G401.6 (cell line): ENCODE measurements around the gene CELSR3.

ENCODE experiments used
- FAIRE-seq: peaks from 2 replicates; lab custom pipeline; 2012; peaks lifted over from hg19 to GRCh38; lab: Jason Lieb, UNC

CELSR3 gene

DNA sequence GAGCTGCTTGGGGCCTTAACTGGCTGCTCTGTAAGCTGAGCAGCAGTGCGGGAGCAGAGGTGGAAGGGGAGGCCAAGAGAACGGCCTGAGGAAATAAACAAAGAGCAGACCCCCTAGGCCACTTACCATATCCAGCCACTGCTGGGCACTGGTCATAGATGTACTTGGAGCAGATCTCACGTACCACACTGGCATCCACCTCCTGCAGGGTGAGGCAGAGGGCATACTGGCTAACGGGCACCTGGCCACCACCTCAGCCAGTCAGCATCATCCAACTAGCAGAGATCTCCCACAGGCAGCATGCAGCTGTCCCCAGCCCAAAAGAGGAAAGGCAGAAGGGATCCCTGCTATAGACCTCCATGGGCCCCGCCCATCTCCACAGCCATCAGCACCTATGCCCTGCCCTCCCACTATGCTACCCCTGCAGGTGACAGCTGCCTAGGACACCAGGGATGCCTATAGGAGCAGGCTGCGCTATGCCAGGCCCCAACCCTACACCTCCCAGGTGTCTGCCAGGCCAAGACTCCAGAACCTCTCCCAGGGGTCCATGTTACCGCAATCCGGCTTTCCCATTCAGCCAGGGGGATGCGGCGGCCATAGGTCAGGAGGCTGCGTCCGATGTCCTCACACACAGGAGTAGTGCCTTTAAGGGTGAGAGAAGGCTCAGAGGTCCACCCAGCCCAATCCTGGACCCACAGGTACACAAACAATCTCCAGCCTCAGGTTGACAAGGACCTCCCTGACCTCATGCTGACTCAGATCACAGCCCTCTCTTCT lies 63.0 kb downstream of the CELSR3 start:
- FAIRE-seq, result no peak

DNA sequence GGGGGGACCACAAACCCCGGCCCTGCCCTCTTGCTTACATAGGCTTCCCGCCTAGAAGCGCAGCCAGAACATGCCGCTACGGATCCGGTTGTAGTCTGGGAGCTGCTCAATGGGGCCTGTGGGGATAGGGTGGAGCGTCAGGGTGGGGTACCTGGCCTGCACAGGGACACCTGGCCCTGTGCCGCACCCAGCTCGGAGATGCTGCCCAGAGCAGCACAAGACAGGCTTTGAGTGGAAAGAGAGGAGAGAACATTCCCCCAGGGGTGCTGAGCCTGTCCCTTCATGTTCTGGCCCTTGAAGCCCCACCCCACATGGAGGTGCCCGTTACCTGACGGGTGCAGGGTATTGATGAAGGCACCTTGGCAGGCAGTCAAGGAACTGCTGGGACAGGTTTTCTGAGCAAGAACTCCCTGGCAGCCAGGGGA lies 63.6 kb downstream of the CELSR3 start:
- no peak for FAIRE-seq

DNA sequence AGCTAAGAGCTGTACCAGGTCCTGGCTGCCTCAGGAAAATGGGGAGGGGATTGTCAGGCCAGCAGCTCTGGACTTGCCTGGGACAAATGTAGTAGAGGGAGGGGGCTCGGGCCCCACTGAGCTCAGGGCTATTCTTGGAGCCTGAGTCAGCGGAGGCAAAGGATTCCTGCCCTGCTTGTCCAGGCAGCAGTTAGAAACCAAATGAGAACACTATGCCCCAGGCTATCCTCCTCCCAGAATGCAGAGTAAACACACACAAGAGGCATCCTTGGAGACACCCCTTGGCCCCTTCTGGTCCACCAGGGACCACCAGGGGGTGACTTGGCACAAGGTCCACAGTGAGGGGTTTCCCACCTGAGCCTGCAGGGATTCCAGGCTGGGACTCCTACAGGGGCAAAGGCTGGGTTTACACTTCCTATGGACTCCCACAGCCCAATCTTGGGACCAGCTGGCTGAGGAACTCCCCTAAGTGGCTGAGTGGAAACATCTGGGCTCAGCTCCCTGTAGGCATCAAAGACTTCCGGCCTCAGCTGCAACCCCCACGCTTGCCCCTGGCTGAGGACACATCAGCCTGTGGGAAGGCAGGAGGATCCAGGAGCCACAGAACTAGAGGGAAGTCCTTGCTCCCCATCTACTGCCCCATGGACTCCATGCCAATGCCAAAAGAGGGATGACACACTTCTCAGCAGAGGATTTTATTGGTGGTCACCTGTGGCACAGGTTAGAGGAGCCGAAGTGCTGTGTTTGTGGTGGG lies 64.2 kb downstream of the CELSR3 start:
- no peak for FAIRE-seq

DNA sequence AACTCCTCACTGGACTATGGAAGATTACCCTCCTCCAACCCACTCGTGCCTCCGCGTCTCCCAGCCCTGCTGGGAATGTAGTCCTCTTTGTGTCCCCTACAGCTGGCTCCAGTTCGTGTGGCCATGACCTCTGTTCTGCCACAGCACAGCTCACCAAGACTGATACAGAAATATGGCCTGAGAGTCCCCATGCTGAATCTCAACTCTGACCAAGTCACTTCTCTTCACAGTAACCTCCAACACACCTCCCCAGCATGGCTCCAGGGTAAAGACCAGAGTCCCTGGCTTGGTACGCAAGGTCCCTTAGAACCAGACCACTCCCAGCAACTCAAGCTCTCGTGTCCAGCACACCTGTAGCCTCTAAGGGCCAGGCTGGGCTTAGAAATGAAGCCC lies 65.3 kb downstream of the CELSR3 start:
- no peak for FAIRE-seq

DNA sequence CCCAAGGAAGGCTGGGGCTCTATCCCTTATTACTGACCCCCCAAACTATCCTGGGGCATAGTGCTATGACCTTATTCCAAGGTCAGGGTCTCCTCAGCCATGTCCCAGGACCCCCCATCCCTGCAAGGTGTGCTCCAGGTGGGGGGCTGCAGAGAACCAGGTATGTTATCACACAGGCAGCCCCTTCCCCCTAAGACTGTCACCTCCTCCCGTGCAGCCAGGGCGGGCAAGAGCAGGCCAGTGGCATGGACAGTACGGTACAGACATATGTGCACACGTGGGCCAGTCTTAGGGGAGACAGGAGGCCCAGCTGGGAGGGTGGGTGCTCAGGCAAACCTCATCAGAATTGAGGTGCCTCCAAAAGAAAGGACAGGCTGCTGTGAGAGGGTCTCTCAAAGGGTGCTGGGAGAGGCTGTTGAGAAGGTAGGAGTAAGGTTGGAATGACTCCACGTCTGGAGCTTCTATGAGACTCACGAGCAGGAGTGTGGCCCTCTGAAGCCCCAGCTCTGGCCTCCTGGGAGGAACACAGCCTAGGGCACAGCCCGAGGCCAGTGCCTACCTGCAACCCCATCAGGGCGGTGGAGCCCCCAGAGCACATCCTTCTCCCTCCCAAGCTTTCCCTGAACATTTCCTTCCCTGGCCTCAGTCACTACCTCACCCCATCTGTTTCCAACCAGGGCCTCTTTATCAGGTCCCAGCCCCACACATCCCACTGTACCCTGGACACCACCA lies 65.8 kb downstream of the CELSR3 start:
- FAIRE-seq, result no peak

DNA sequence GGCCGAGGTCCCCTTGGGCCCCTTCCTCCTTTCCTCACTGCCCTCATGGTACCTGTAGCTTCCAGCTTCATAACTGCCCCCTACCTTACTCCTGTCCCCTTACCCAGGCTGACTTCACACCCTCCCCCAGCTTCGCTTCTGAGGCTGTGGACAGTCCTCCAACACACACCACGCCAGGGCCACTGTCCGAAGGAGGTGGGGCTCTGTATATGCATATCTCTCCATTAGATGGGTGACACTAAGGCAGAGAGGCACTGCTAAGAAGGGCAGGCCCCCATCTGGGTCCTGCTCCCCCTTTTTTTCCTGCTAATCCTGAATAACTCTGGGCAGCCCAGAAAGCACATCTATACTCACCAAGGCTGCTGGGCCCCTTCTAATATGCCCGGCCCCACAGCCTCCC lies 66.5 kb downstream of the CELSR3 start:
- no peak for FAIRE-seq

DNA sequence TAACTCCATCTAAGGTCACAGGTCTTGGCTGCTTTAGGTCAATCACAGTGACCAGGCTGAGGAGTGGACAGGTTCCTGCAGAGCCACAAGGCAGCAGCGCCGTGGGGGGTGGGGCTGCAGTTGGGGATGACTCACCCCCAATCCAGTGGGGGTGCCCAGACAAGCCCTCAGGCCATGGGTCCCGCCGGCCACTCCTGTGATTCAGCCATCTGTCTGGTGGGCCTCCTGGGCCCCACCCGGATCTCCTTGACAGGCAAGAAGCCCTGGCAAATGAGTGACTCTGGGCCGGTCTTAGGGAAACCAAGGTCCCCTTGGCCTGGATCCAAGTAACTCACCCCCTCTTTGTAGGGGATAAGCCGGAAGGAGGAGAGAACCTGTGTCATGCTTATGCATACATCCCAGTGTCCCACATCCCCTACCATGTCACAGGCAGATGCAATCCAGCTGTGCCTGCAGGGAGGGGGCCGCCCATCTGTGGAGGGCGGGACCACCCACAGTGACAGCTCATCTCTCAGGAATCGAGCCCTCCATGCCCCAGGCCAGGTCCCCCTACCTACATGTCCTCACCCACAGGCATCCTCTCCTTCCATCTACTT lies 67.1 kb downstream of the CELSR3 start:
- no peak for FAIRE-seq

DNA sequence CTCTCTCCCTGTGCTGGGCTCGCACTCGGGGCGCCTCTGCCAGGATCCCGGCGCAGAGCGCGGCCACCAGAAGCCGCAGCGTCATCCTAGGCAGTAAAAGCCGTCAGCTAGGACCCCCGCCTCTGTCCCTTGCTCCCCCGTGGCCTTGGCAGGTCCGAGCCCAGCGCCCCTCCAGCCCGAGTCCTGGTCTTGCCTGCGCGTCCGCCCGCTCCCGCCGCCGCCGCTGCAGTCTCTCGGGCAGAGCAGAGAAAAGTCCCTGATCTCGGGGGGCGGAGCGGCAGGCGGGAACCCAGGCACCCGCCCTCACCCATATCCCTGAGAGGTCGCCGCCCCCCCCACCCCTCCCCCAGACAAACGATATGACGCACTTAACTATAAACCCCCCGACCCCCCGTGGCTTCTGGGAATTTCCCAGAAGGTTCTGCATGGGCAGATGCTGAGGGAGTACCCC lies 67.6 kb downstream of the CELSR3 start, which contains the start of gene COL7A1:
Gene COL7A1 (minus strand): TSS at position 255 of the 451 bp plus-strand sequence. CDS start 170 bp downstream, at position 85.
- no peak for FAIRE-seq

DNA sequence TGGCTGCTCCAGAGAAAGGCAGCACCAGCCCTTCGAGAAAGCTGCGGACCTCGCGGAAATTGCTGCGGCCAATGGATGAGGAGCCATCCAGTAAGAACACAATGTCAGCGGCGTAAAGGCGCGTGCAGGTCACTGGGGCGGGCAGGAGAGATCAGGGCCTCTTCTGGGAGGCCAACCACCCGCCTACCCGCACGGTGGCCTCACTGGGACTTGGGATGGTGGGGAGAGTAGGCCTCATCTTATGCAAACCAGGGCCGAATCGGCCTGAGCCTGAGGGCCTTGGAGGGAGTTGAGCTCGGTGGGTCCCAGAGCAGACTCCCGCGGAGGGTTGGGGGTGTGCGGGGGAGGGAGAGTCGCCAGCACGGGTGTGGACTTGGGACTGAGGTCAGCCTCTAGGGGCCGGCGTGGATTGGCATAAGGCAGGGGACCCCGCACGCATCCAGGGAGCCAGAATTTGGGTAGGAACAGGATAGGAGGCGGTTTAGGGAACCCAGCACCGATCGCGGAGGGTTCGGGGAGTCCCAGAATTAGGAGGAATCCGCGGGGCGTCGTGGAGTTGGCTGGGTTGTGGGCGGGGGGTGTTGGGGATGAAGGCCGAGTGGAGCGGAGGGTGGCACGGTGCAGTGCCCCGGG lies 68.2 kb downstream of the CELSR3 start:
- FAIRE-seq, result no peak

DNA sequence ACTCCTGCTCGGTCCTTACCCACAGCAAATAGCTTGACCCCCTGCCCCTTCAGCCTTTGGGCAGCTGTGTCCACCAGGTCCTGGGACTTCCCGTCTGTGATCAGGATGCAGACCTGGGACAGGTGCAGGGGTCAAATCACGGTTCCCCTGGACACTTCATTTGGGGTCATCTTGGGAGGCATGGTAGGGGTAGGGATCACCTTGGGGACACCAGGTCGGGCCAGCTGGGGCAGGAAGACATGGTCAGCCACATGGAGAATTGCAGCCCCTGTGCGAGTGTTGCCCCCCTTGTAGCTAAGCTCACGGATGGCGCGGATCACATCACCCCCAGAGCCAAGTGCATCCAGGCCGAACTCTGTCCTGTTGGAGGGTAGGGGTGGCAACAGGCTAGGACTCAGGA lies 69.3 kb downstream of the CELSR3 start:
- FAIRE-seq, result no peak

DNA sequence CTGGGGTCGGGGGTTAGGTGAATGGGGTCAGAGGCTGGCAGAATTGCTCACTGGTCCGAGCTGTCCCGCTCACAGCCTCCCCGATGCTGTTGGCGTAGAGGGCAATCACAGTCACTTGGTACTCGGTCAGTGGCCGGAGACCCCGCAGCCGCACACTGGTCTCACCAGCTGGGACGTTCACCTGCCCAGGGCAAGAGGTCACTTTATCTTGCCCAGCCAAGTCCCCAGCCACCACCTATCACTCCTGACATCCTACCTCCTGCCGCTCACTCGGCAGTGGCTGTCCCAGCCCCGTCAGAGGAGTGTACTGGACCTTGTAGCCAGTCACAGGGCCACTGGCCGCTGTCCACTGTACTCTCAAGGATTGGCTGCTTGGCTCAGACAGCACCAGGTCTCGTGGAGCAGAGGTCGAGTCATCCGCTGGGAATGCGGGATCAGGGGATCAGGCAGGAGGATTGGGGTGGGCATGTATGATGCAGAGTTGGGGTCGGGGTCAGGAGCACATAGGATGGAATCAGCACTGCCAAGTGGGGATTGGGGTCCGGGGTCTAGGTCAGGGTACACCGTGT lies 70.1 kb downstream of the CELSR3 start:
- no peak for FAIRE-seq

DNA sequence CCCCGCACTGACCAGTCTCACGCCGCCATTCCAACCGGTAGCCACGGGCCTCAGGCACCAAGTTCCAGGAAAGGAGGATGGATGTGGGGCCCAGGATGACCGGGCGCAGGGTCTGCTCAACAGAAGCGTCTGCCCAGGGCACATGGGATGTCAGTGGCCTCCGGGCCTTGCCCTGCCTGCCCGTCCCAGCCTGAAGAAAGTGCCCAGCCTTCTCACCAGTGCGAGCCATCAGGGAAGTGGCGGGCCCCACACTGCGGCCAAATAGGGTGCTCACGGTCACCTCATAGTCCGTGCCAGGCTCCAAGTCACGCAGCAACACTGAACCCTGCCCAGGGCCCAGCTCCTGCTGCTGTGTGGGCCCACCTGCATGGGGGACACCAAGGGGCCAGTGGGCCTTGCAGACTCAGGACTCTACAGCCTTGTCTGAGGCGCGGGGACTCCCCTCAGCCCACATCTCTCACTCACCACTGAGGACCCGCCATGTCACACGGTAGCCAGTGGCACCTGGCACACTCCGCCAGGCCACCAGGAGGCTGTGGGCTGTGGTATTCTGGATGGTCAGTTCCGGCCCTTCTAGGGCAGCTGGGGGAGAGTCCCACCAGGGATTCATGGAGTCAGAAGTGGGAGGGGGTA lies 70.7 kb downstream of the CELSR3 start:
- no peak for FAIRE-seq

DNA sequence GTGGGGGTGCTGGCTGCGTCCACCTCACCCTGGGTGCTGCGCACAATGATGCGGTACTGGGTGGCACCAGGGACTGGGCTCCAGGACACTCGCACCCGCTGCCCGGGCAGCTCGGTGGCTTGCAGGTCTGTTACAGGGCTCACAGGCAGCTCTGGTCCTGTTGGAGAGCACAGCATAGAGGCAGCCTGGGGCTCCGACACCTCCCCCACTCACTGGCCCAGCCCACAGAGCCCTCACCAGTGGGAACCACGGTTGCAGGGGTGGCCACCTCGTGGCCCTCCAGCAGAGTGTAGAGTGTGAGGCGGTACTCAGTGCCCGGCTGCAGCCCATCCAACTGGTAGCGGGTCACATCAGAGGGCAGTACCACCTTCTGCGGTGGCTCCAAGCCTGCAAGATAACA lies 71.2 kb downstream of the CELSR3 start:
- FAIRE-seq, result no peak

DNA sequence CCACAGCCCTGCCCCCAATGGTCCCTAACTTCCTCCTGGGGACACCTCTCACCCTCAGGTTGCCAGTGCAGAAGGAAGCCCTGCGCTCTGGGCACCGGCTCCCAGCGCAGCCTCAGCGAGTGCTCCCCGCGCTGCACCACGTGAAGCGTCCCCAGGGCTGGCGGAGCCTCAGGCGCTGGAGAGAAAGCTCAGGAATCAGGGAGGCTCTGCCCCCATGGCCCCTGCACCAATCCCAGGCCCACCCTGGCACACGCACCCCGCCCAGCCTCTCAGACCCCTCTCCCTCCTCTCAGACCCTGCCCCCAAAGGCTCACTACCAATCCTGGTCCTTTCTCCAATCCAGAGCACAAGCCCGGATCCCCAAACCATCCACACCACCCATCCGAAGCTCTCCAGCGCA lies 74.5 kb downstream of the CELSR3 start:
- no peak for FAIRE-seq

DNA sequence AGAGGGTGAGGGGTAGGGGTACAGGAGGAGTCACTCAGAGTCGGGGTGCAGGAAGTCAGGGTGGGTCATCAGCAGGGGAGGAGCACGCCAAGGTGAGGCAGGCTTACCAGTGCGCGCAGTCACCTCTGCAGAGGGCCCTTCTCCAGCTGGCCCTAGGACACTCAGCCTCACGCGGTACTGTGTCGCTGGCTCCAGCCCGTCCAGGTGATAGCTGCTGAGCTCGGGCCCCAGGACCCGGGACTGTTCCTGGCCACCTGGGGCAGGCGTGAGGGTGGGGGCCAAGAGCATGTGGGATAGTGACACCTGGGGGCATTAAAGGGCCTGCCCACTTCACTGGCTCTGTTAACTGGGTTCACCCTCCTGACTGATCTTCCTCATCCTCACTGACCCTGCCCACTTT lies 75.0 kb downstream of the CELSR3 start:
- FAIRE-seq, result no peak
